GM19043 (cell line): ENCODE results near the gene INPP5D.

ENCODE experiments used
- ATAC-seq: cut with Tn5 transposase; IDR thresholded peaks from one replicate; pipeline ENCODE4 v1.9.1; 2021; ENCODE audit warnings: low read depth; ENCODE audit not compliant: unreplicated experiment

Gene INPP5D

DNA sequence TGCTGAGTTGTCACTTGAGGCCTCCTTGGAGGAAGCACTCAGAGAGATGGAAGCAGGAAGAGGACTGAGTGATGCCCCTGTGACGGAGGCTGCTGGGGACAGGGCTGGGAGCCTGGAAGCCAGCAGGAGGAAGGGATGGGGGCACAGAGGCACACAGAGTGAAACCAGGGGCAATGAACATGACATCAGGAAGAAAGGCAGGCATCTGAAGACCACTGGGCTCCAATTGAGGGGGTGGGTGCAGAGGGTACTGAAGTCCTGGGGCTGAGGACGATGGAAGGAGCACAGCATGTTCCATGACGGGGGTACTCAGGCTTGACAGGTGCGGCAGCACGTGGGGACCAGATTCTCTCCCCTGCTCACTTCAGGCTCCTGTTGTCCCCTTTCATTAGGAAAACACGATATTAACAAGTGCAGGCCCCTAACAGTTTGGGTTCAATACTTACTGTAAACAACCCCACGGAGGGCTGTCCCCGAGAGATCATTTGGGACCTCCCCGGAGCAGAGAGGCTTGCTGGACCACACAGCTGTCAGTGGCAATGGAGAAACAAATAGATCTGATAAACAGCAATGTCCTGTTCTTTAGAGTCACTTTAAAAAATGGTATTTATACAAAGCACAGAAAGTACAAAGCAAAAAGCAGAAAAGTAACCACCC, 8.7 kb downstream of the INPP5D start:
- no peak for ATAC-seq

GRCh38 chr2:233072838-233073237, 12.7 kb downstream of the INPP5D start:
- no peak for ATAC-seq

DNA sequence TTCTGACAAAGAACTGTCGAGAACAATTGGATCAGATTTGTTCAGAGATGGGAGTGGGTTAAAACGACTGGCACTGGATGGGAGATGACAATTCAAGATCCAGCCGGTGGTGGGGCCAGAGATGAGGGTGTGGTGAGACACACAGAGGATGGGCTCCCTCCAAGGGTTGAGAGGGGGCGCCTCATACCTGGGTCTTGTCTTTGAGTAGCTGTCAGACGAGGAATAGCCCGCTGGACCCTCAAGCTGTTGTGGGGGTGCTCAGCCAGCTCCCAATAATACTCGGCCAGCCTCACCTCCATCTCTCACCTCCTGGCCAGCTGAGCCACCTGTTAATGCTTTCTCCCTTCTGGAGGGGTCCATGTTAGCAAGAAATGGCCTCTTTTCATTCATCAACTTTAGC, 14.0 kb downstream of the INPP5D start:
- ATAC-seq = no peak

DNA sequence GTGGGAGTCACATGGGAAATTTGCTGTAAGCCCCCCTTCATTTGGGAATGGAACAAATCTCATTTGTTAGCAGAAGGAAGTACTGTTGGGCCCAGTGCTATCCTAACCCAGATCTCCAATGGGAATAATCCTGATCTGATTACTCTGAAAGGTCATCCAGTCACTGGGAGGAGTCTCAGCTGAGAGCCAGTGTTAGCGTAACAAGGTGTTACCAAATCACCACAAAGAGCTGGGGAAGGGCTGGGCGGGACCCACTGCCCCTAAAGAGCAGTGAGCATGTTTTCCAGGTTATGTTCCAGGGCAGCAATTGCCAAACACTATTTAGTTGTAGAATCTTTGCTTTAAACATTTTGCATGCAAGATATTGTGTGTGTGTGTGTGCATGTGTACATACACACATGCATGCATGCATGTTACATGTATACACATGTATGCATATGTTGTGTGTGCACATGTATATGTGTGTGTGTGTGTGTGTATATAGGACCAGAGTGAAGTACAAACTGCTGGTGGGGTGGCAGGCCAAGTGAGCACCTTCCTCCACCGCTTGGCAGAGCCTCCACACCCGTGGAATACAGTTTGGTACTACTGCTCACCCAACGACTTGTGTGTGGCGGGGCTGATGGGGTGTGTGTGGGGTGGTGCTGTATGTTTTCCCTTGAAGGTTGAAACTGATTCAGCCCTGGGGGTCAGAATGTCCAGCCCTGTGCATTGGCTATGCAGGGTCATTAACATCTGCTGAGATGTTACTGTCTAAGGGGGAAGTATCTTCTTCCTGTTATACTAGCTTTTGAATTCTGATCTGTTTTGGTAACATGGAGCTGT, 15.2 kb downstream of the INPP5D start:
- peak; percentile 27 for ATAC-seq

DNA sequence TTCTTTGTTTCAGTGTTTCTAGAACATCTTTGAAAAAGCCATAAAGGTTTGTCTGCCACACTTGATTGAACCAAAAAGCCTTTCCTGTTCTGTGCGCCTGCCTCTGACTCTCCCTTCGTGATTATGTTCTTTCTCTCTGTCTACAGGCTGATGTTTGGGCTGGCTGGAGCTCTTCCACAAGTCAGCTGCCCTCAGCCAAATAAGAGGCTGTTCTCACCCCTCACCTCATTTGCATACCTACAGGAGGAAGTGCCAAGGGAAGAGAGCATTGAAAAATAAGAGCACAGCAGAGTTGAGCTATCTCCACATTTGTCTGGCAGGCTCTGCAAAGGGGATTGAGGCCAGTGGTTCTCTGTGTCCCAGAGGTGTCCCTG, 15.8 kb downstream of the INPP5D start:
- ATAC-seq = peak; percentile 55

DNA sequence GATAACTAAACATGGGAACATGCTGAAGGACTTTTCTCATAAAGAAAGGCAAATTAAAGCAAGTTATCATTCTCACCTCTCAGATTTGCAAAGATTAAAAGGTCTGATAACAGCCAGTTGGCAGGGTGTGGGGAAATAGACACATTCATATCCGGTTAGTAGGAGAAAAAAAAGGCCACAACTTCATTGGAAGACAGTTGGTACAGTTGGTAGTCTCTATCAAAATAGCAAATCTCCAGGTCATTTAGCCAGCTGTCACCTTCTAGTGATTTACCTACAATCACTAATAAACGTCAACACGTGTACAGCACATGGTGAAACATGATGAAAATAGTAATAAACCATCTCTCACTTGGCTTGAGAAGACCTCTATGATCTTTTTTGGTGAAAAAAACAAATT, 16.6 kb downstream of the INPP5D start:
- ATAC-seq = no peak

DNA sequence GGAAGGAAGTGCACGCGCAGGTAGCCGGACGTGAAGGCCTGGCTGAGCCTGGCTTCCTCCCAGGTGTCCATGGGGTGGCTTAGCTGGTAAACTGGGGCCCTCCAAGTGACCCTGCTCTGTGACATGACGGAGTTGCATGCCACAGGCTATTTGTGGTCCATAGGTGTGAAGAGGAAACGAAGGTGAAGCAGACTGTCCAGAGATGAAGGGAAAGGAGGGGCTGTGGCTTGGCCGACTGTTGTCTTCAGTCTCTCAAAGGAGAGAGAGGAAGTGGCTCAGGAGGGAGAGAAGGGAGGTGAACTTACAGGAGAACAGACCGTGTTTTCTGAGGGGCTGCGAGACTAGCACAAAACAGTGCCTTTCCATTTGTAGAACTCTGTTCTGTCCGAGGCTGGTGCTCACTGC, 19.3 kb downstream of the INPP5D start:
- ATAC-seq = peak; percentile 41

DNA sequence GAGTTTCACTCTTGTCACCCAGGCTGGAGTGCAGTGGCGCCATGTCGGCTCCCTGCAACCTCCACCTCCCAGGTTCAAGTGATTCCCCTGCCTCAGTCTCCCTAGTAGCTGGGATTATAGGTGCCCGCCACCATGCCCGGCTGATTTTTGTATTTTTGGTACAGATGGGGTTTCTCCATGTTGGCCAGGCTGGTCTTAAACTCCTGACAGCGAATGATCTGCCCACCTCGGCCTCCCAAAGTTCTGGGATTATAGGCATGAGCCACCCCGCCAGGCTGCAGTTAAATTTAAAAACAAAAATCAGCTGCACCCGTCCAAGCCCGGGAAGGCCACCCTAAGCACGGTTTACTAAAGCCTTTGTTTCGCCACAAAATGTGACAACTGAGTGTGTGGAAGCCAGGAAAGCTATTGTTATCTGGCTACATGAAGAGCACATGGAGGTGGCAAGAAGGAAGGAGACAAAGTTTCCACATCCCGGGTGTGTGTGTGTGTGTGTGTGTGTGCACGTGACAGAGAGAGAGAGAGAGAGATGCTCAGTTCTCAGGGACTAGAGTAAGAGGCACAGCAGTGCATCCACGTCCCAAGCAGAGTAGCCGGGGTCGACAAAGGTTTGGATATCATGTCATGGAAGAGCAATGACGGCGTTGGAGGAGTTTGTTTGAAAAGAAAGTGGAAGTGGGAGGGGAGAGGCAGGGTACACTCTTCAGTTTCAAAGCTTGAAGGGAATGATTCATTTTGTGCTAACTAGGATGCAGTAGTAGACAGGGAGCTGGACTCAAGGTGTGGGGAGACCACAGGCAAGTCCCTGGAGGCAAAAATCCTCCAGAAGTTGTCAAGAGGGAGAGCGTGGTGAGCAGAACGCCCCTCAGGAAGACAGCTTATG, 20.1 kb downstream of the INPP5D start:
- no peak for ATAC-seq

- no peak for ATAC-seq
These were observed 20.7 kb downstream of the INPP5D start for GRCh38 chr2:233080836-233081229.

GRCh38 chr2:233081232-233081730, 21.1 kb downstream of the INPP5D start:
- ATAC-seq = no peak

DNA sequence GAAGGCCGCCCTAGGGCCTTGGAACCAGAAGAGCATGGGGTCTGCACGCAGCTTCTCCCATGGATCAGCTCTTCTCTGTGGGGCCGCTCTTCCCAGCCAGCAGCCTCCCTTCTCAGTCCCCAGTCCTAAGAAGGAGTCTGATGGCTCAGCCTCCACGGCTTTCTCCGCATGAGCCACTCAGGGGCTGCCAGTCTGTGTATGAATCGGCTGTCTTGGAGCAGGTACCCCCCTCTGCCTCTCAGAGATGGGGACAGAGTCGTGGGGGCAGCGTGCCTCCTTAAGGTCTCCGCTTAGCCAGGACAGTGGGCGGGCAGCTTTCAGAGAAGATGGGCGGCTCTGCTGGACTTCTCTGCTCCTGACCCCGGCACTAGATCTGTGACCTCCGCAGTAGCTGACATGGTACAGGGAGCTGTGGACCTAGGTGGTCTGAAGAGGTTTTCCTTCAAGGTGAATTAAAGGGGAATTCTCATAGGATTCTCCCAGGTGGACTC, 21.6 kb downstream of the INPP5D start:
- peak; percentile 0 for ATAC-seq

DNA sequence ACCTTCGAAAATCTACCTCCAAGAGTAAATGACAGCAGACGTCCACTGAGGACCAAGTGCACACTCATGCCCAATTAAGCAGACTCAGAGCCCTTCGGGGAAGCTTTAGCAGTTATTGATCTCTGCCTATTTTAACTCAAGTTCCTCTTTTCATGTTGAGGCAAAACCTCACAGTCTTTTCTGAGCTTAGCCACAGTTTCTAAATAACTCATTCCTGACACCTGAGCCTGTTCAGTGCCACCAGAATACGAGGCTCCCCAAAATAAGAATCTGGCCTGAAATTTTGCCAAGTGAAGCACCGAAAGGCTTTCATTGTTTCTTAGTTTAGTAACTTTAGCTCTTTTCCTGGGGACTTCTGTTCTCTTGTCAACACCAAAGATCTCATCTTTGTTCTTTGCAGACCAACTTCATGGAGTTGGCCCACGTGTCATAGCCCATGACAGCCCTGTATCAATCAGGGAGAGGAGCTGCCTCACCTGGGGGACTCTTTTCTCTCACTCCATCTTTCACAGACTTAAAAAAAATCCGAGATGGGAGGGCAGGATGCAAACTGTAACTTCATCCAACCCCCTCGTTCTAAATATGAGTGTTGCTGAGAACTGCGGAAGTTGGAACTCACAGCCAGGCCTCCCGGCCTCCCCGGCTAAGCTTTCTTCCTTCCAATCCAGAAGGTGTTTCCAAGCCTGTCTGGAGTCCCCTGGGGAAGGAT, 22.2 kb downstream of the INPP5D start:
- peak; percentile 25 for ATAC-seq

GRCh38 chr2:233082931-233083755, 23.0 kb downstream of the INPP5D start:
- no peak for ATAC-seq

DNA sequence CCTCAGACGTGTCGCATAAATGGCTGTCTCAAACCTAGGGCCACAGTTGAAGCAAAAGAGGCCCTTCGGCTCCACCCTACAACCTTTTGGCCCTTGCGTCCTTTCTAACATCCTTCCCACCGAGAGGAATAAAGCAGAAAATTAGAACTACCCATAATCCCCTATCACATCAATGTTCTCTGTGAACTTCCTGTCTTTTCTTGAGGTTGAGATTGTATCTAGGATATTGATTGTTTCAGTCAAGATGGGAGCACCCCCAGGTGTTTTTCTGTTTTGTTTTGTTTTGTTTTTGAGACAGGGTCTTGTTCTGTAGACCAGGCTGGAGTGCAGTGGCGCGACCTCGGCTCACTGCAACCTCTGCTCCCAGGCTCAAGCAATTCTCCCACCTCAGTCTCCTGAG, 23.6 kb downstream of the INPP5D start:
- ATAC-seq = no peak

- no peak for ATAC-seq
These were observed 24.3 kb downstream of the INPP5D start for GRCh38 chr2:233084488-233084887.

DNA sequence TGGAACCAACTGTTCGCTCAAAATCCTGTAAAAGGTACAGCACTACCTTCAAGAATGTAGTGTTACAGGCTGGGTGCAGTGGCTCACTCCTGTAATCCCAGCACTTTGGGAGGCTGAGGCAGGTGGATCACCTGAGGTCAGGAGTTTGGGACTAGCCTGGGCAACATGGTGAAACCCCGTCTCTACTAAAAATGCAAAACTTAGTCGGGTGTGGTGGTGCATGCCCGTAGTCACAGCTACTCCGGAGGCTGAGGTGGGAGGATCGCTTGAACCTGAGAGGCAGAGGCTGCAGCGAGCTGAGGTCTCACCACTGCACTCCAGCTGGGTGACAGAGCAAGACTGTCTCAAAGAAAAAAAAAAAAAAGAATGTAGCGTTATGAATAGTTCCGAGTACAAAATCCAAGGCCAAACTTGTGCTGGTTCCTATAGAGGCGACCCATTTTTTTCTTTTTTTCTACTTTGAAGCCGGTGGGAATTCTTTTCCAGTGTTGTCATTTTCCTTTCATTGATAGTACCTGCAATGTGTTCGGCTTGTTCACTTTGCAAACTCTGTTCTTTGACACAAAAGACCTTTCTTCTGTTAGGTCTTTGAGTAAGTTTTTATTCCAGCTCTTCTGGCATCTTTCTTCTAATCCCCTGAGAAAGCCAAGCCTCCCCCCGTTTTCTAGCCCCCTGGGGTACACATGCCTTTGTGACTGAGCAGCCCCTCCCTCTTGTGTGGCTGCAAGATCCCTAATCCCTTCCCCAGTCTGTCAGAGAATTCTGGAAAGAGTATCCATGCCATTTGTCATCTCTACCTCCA, 25.1 kb downstream of the INPP5D start:
- ATAC-seq = no peak

DNA sequence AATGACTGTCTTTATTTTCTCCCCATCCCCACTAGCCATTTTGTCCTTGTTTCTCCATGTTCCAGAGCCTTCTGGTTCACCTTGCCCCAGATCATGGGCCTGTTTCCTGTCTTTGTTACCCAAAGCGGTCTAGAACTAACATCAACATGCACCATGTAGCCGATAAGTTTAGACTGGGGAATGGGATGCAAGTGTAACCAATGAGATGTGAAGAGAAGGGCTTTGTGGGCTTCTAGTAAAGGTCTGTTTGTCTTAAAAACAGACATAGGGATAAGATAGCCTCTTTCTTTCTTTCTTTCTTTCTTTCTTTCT, 25.7 kb downstream of the INPP5D start:
- ATAC-seq = no peak

- ATAC-seq = no peak
These were observed 27.6 kb downstream of the INPP5D start for GRCh38 chr2:233087713-233088112.

GRCh38 chr2:233088972-233089345, 28.8 kb downstream of the INPP5D start:
- ATAC-seq = no peak
